22Rv1 (cell line): ENCODE data around the gene OSBPL7.

Experiments
- CTCF ChIP-seq: fragments of 450-650 bp; IDR thresholded peaks from 2 replicates; pipeline ENCODE4 v1.5.1; 2017; ENCODE audit warnings: mild to moderate bottlenecking
- ZFX ChIP-seq: fragments of 450-650 bp; IDR thresholded peaks from 2 replicates; pipeline ENCODE4 v1.6.1; 2017; ENCODE audit warnings: antibody characterized with exemption, borderline replicate concordance

GRCh38 chr17:47821031-47821423, 567 bp downstream of the OSBPL7 start:
- TF ChIP-seq CTCF, result no peak
- TF ChIP-seq ZFX, result no peak
